ES-I3 (cell line): Measurements from ENCODE around the gene HES4.
A peak's percentile ranks its signal among the peaks of the same experiment; 100 is the strongest.

Experiments
- H3K36me3 ChIP-seq: 2 replicates; pipeline ENCODE4 v1.6.1; 2013; ENCODE audit warnings: mild to moderate bottlenecking, low read length, control low read depth, moderate library complexity; ENCODE audit not compliant: insufficient read depth
- H3K4me1 ChIP-seq: 2 replicates; pipeline ENCODE4 v1.6.1; 2013; ENCODE audit warnings: mild to moderate bottlenecking, control low read depth, low read length; ENCODE audit not compliant: insufficient read depth
- H3K9ac ChIP-seq: 2 replicates; pipeline ENCODE4 v1.6.1; 2013; ENCODE audit warnings: low read depth, mild to moderate bottlenecking, low read length, moderate library complexity
- H3K9me3 ChIP-seq: 2 replicates; pipeline ENCODE4 v1.6.1; 2013; ENCODE audit warnings: mild to moderate bottlenecking, low read length, moderate library complexity; ENCODE audit not compliant: control insufficient read depth, insufficient read depth

The HES4 gene, protein sequence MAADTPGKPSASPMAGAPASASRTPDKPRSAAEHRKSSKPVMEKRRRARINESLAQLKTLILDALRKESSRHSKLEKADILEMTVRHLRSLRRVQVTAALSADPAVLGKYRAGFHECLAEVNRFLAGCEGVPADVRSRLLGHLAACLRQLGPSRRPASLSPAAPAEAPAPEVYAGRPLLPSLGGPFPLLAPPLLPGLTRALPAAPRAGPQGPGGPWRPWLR

DNA sequence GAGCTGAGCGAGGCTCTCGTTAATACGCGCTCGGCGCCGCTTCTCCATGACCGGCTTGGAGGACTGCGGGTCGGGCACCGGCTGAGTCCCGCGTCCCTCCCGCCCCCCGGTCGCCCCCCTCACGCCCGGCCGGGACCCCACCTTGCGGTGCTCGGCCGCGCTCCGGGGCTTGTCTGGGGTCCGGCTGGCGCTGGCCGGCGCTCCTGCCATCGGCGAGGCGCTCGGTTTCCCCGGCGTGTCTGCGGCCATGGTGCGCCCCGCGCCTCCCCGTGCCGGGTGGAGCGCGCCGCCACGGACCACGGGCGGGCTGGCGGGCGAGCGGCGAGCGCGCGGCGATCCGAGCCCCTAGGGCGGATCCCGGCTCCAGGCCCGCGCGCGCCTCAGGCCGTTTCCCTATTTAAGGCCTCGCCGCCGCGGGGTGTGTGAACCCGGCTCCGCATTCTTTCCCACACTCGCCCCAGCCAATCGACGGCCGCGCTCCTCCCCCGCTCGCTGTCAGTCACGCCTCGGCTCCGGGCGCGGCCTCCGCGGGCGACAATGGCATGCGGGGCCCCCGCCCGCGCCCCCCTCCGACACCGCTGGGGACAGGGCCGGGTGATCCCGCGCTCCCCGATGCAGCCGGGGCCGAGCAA, at the start of gene HES4:
Gene HES4, minus strand, starts transcription at position 373 of the 632 bp plus-strand sequence. Its CDS starts 124 bp downstream, at position 249.
- H3K4me1 ChIP-seq: peaks cover 14% of the 10 kb centered on the region; the same call in 1 of the 2 replicates
- H3K9ac ChIP-seq: peak within 1 kb of the TSS; percentile 52

DNA sequence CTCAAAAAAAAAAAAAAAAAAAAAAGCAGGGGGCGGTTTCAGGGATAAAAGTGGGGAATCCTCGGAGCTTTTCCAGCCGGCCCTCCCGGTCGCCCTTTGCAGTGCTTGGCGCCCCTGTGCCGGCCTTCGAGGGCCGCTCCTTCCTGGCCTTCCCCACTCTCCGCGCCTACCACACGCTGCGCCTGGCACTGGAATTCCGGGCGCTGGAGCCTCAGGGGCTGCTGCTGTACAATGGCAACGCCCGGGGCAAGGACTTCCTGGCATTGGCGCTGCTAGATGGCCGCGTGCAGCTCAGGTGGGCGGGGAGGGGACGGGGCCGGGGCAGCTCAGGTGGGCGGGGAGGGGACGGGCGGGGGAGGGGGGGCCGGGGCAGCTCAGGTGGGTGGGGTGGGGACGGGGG, 48.9 kb upstream of the HES4 start:
- Histone ChIP-seq H3K4me1 (no peaks in the 10 kb centered on the region), H3K36me3 (peaks cover 12% of the 10 kb centered on the region; the same call in 1 of the 2 replicates), H3K9me3 (no peaks in the 10 kb centered on the region), H3K9ac (no peak overlapping the region)

More for the DNA sequence above, at the start of gene HES4:
- Histone ChIP-seq H3K36me3 (no peaks in the 10 kb centered on the region), H3K9me3 (no peaks in the 10 kb centered on the region)

DNA sequence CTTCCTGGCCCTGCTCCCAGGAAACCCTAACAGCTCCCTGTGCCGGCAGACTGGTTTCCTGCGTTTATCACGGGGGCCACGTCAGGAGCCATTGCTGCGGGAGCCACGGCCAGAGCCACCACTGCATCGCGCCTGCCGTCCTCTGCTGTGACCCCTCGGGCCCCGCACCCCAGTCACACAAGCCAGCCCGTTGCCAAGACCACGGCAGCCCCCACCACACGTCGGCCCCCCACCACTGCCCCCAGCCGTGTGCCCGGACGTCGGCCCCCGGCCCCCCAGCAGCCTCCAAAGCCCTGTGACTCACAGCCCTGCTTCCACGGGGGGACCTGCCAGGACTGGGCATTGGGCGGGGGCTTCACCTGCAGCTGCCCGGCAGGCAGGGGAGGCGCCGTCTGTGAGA, 48.1 kb upstream of the HES4 start:
- no peaks in the 10 kb centered on the region for H3K9me3 ChIP-seq
- peaks cover 12% of the 10 kb centered on the region; the same call in 1 of the 2 replicates for H3K36me3 ChIP-seq
- no peak overlapping the region for H3K9ac ChIP-seq
- no peaks in the 10 kb centered on the region for H3K4me1 ChIP-seq

DNA sequence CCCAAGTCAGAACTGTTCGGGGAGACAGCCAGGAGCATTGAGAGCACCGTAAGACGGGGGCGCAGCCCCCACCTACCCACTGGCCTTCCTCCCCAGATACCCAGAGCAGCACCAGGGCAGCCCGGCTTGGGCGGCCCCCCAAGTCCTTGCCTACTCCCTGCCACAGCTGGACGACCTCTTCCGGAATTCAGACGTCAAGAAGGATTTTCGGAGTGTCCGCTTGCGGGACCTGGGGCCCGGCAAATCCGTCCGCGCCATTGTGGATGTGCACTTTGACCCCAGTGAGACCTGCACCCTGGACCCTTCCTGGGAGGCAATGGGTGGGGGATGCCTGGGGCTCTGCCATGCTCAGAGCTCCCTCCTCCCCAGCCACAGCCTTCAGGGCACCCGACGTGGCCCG, 47.5 kb upstream of the HES4 start:
- H3K36me3 ChIP-seq: peaks cover 12% of the 10 kb centered on the region
- no peak overlapping the region for H3K9ac ChIP-seq
- H3K9me3 ChIP-seq: no peaks in the 10 kb centered on the region
- no peaks in the 10 kb centered on the region for H3K4me1 ChIP-seq

DNA sequence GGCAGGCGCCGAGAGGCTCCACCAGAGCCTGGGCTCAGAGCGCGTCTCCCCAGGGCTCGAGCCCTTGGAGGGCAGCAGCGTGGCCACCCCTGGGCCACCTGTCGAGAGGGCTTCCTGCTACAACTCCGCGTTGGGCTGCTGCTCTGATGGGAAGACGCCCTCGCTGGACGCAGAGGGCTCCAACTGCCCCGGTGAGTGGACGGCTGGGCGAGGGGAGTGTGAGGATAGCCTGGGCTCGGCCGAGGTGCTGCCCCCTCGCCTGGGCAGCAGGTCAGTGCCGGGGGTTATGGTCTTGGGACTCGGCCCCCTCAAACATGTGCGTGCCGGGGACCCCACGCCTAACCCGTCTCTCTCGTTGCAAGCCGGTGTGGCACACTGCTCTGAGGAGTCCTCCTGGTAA, 46.9 kb upstream of the HES4 start:
- no peak overlapping the region for H3K9ac ChIP-seq

DNA sequence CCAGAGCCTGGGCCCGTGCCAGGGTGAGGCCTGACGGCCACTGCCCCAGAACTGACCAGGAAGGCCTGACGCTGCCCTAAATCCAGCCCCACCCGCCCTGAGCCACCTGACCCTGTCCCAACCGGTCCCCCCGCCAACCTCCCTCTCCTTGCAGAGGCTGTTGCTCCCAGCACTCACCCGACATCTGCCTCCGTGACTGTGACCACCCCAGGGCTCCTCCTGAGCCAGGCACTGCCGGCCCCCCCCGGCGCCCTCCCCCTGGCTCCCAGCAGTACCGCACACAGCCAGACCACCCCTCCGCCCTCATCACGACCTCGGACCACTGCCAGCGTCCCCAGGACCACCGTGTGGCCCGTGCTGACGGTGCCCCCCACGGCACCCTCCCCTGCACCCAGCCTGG, 46.3 kb upstream of the HES4 start:
- H3K36me3 ChIP-seq: peaks cover 6% of the 10 kb centered on the region; the same call in 1 of the 2 replicates
- no peaks in the 10 kb centered on the region for H3K9me3 ChIP-seq
- no peak overlapping the region for H3K9ac ChIP-seq
- H3K4me1 ChIP-seq: no peaks in the 10 kb centered on the region

More for the DNA sequence above, 46.9 kb upstream of the HES4 start:
- H3K36me3 ChIP-seq: peaks cover 6% of the 10 kb centered on the region; the same call in 1 of the 2 replicates
- no peaks in the 10 kb centered on the region for H3K9me3 ChIP-seq
- H3K4me1 ChIP-seq: no peaks in the 10 kb centered on the region

DNA sequence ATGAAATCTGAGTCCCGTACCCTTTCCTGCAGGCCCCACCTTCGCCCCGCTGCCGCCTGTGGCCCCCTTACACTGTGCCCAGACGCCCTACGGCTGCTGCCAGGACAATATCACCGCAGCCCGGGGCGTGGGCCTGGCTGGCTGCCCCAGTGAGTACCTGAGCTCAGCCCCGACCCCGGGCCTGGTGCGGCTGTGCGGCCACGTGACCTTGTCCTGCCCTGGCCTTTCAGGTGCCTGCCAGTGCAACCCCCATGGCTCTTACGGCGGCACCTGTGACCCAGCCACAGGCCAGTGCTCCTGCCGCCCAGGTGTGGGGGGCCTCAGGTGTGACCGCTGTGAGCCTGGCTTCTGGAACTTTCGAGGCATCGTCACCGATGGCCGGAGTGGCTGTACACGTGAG, 45.2 kb upstream of the HES4 start:
- no peak overlapping the region for H3K9ac ChIP-seq
- no peaks in the 10 kb centered on the region for H3K4me1 ChIP-seq
- peaks cover 6% of the 10 kb centered on the region; the same call in 1 of the 2 replicates for H3K36me3 ChIP-seq
- no peaks in the 10 kb centered on the region for H3K9me3 ChIP-seq

DNA sequence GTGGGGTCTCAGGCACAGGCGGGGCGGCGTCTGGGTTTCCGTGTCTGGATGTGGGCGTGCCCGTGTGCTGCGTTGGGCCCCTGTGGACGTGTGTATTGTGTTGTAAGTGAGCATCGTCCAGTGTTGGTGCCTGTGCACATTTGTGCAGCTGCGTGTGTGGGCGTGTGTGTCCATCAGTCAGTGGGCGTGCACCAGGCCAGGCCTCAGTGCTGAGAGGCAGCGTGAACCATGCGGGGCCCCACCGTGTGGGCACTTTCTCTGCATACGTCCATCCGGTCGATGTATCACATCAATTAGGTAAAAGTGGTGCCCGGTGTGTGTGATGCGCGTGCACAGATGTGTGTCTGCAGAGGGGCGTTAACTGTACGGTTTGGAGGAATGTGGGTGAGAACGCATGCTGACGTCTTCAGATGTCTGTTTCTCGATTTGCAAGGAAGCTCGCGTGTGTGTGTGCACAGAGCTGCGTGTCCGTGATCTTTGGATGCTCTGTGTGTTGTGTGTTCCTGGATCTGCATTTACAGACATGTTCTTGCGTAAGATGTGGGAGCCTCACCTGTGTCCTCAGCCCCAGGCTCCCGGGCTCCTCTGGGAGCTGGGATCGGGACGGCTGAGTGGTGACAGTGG, 44.7 kb upstream of the HES4 start:
- no peaks in the 10 kb centered on the region for H3K4me1 ChIP-seq
- H3K9me3 ChIP-seq: no peaks in the 10 kb centered on the region
- H3K36me3 ChIP-seq: peaks cover 6% of the 10 kb centered on the region; the same call in 1 of the 2 replicates
- no peak overlapping the region for H3K9ac ChIP-seq

DNA sequence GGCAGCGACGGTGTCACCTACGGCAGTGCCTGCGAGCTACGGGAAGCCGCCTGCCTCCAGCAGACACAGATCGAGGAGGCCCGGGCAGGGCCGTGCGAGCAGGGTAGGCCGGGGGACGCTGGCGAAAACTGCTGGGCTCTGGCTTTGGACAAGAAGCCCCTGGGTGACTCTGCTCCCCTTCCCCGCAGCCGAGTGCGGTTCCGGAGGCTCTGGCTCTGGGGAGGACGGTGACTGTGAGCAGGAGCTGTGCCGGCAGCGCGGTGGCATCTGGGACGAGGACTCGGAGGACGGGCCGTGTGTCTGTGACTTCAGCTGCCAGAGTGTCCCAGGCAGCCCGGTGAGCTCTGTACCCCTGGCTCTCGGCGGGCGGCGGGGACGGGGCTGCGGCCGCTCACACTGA, 44.0 kb upstream of the HES4 start:
- Histone ChIP-seq H3K36me3 (peaks cover 6% of the 10 kb centered on the region; the same call in 1 of the 2 replicates), H3K4me1 (no peaks in the 10 kb centered on the region), H3K9ac (no peak overlapping the region), H3K9me3 (no peaks in the 10 kb centered on the region)

DNA sequence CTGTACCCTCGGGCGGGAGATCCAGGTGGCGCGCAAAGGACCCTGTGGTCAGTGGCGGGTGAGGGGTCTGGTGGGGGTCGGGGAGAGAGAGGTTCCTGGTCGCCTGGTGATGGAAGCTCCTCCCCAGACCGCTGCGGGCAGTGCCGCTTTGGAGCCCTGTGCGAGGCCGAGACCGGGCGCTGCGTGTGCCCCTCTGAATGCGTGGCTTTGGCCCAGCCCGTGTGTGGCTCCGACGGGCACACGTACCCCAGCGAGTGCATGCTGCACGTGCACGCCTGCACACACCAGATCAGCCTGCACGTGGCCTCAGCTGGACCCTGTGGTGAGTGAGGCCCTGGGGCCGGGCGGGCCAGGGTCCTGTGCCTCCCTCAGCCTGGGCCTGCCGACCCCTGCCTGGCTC, 43.5 kb upstream of the HES4 start:
- Histone ChIP-seq H3K4me1 (no peaks in the 10 kb centered on the region), H3K36me3 (peaks cover 6% of the 10 kb centered on the region; the same call in 1 of the 2 replicates), H3K9me3 (no peaks in the 10 kb centered on the region), H3K9ac (no peak overlapping the region)

DNA sequence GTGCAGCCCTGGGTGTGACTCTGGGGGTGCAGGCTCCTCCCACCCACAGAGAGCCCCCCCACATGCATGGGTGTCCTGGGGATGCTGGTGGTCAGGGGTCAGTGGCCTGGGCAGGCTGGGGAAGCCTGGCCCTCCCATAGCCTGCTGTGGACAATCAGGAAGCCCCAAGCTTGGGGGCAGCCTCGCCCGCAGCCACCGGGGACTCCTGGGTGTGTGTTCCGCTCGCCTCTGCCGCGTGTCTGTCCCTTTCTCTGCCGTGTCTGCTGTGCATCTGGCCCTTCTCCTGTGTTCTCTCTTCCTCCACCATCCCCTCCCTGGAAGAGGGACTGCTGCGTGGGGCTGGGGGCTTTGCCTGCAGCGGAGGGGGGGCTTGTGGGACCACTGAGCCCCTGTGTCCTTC, 42.9 kb upstream of the HES4 start:
- Histone ChIP-seq H3K36me3 (peaks cover 6% of the 10 kb centered on the region; the same call in 1 of the 2 replicates), H3K9me3 (no peaks in the 10 kb centered on the region), H3K4me1 (no peaks in the 10 kb centered on the region), H3K9ac (no peak overlapping the region)

DNA sequence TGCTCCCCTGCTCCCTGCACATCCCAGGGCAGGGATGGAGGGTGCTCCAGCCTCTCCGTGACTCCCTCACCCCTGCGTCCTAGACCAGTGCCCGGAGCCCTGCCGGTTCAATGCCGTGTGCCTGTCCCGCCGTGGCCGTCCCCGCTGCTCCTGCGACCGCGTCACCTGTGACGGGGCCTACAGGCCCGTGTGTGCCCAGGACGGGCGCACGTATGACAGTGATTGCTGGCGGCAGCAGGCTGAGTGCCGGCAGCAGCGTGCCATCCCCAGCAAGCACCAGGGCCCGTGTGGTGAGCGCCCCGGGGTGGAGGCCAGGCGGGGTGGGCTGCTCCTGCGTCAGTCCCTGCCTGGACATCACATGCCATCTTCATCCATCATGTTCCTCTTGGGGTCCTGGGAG, 42.0 kb upstream of the HES4 start:
- Histone ChIP-seq H3K4me1 (no peaks in the 10 kb centered on the region), H3K36me3 (peaks cover 6% of the 10 kb centered on the region; the same call in 1 of the 2 replicates), H3K9me3 (no peaks in the 10 kb centered on the region), H3K9ac (no peak overlapping the region)

DNA sequence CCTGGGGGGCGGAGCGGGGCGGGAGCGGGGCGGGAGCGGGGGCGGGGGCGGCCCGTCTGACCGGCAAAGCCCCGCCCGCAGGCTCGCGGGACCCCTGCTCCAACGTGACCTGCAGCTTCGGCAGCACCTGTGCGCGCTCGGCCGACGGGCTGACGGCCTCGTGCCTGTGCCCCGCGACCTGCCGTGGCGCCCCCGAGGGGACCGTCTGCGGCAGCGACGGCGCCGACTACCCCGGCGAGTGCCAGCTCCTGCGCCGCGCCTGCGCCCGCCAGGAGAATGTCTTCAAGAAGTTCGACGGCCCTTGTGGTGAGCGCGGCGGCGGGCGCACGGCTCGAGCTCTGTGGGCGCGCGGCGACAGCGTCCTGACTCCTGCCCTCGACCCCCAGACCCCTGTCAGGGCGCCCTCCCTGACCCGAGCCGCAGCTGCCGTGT, 41.2 kb upstream of the HES4 start:
- no peak overlapping the region; the same call in 1 of the 2 replicates for H3K9ac ChIP-seq
- H3K9me3 ChIP-seq: no peaks in the 10 kb centered on the region
- H3K36me3 ChIP-seq: peaks cover 6% of the 10 kb centered on the region; the same call in 1 of the 2 replicates
- no peaks in the 10 kb centered on the region for H3K4me1 ChIP-seq

DNA sequence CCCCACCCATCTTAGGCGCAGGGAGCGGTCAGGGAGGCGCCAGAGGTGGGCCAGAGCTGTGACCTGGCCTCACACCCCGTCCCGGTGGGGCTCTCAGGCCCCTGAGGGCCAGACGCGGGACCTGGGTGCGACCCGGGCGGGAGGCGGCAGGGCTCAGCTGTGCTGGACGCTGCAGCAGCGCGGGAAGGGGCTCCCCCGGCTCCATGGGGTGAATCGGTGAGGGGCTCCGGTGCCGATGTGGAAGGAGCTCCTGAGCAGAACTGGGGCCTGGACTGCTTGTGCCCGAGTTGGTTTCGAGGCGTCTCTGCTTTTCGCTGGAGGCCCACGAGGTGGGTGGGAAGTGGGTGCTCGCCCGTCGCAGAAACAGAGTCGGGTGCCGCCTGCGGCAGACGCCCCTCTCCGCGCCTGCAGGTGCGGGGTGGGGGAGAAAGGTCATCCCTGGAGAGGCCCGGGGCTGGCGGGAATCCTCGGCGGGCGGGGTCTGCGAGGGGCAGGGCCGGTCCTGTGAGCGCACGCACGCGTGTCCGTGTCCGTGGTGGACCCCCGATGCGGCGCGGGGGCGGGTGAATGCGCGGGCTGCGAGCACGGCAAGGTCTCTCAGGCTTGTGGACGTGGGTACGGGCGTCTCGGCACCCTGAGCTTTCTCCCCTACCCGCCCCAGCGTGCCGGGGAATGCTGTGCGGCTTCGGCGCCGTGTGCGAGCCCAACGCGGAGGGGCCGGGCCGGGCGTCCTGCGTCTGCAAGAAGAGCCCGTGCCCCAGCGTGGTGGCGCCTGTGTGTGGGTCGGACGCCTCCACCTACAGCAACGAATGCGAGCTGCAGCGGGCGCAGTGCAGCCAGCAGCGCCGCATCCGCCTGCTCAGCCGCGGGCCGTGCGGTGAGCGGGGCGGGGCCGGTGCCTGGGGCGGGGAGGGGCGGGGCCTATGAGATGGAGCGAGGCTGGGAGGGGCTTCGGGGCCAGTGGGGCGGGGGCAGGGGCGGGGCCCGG, 40.4 kb upstream of the HES4 start:
- Histone ChIP-seq H3K9me3 (no peaks in the 10 kb centered on the region), H3K4me1 (no peaks in the 10 kb centered on the region), H3K36me3 (no peaks in the 10 kb centered on the region; the same call in 1 of the 2 replicates), H3K9ac (peak overlapping the region; percentile 36; the same call in 1 of the 2 replicates)
